DMS 273 treated with DMSO at 0.1 percent for 48 hours (cell line): ENCODE results near the gene KCNK4.

Experiments
- DNase-seq: peaks from one replicate; lab custom pipeline; 2025; lab: John Stamatoyannopoulos, UW

The KCNK4 gene

DNA sequence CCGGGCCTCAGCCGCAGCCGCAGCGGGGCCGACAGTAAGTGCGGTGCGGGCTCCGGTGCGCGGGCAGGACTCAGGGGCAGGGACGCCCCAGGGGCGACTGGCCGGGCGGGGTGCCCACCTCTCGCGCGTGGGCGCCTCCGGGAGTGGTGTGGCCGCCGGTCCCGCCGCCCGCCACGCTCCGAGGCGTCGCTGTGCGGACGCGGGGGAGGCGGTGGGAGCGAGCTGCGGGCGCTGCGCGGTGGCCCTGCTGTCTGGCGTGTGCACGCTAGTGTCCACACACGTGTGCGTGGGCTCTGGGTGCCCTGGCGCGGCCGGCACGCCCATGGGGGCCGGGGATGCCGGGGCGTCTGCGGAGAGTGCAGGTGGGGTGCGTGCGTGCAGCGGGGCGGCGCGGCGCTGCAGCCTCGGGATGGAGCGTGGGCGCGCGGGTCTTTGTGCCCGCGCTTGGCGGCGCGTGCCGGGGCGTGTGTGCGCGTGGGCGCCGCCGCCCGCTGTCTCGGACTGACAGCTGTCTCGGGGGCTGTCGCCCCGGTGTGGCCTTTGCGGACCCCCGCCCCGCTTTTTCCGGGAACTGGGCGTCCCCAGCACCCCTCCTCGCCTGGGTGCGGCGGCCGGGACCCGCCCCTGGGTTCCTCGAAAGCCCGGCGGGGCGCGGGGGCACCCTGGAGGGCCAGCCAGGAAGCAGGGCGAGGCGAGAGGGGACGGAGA lies 804 bp downstream of the KCNK4 start:
- no peak for DNase-seq

DNA sequence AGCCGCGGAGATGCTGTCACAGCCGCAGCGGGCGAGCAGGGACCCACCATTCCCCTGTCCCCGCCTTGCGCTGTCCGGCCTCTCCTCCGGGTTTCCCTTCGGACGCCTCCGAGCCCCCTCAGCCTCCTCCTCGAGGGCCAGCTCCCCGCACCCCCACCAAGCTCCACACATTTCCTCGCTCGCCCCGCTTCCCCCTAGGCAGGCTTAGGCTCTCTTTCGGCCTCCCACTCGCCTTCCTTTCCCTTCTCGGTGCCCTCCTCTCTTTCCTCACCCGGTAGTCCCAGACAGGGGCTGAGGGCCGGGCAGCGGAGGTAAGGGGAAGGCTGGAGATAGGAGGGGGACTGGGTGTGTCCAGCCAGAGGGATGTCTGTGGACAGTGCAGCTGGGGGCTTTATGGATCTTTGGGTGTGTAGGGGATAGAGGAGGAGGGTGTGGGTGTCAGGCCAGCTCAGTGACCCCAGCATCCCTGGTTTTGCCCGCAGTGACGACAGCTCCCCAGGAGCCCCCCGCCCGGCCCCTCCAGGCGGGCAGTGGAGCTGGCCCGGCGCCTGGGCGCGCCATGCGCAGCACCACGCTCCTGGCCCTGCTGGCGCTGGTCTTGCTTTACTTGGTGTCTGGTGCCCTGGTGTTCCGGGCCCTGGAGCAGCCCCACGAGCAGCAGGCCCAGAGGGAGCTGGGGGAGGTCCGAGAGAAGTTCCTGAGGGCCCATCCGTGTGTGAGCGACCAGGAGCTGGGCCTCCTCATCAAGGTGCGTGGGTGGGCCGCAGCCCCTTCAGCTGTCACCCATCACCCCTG lies 1.6 kb downstream of the KCNK4 start:
- DNase-seq: no peak

DNA sequence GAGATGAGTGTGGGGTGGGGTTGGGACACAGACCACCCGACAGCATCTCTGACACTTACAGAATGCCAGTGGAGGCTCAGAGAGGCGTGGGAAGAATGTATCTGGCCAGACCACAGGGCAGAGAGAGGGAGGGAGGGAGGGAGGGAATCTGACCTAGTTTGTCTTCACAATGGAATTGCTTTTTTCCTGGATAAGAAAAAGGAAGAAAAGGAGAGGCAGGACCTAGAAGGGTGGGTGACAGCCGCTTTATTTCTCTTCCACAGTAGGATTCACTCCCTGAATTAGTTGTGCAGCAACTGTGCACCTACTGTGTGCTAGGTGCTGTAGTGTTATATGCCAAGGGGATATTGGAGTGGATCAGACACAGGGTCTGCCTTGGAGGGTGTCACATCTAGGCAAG lies 3.7 kb downstream of the KCNK4 start:
- DNase-seq: no peak

DNA sequence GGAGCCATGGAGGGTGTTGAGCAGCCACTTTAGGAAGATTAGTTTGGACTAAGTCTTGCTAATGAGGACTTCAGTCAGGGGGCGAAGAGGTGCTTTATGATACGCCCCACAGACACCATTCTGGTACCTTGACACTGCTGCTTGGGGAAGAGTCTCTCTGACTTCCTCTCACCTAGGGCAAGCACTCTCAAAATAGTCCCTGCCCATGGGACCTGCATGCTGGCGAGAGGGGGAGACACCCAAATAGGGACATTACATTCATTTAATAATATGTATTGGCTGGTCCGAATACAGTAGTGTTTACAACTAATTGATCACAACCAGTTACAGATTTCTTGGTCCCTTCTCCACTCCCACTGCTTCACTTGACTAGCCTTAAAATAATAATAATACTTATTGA lies 4.7 kb downstream of the KCNK4 start:
- DNase-seq: no peak

DNA sequence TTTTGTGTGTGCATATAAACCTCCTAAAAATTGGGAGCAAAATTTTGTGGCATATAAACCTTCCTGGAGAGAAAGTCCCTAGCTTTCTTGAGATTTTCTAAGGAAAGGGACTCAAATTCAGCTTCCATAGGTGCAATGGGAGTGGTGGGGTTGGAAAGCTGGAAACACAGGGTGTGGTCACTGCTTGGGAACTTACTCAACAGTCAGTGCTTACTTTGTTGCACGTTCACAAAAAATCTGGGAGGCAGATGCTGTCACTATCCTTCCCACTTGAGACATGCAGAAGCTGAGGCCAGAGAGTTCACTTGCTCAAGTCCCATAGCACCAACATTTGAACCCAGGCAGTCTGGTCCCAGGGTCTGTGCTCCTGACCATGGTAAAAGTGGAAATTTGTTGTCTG lies 5.1 kb downstream of the KCNK4 start:
- DNase-seq: no peak

DNA sequence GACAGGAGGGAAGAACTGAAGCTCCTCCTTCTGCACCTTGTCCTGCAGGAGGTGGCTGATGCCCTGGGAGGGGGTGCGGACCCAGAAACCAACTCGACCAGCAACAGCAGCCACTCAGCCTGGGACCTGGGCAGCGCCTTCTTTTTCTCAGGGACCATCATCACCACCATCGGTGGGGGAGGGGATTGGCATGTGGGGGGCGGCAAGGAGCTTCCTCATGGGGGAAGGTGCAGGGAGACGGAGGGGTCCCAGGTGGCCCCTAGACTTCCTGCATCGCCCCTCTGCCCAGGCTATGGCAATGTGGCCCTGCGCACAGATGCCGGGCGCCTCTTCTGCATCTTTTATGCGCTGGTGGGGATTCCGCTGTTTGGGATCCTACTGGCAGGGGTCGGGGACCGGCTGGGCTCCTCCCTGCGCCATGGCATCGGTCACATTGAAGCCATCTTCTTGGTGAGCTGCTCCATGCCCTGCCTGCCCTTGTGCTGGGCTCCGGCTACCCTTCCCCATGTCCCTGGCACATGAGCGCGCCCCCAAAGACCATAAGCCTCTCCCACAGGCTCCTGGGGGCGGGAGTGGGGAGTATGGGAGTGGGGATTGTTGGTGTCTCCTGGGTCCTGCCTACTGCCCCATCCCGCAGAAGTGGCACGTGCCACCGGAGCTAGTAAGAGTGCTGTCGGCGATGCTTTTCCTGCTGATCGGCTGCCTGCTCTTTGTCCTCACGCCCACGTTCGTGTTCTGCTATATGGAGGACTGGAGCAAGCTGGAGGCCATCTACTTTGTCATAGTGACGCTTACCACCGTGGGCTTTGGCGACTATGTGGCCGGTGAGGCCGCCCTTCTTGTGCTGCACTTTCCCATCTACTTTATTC lies 6.0 kb downstream of the KCNK4 start:
- DNase-seq: no peak

DNA sequence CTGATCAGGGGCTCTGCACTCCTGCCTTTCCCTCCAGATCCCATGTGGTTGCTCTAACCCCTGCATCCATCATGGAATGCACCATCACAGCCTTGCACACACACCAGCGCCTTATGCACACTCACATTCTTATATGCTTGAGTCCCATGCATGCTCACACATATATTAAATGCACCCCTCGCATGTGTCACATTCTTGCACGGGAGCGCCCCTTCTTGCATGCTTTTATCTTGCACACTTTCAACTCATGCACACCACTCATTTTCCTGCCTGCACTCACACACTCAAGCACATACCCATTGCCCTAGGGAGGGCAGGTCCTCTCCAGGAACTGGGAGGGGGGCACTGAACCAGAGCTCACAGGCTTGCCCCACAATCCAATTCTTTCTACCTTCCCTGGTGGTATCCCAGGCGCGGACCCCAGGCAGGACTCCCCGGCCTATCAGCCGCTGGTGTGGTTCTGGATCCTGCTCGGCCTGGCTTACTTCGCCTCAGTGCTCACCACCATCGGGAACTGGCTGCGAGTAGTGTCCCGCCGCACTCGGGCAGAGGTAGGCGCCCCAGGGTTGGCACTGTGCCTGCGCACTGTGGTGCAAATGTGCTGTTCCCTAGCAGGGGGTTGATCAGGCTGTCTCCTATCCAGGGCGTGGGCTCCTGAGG lies 6.7 kb downstream of the KCNK4 start:
- no peak for DNase-seq

DNA sequence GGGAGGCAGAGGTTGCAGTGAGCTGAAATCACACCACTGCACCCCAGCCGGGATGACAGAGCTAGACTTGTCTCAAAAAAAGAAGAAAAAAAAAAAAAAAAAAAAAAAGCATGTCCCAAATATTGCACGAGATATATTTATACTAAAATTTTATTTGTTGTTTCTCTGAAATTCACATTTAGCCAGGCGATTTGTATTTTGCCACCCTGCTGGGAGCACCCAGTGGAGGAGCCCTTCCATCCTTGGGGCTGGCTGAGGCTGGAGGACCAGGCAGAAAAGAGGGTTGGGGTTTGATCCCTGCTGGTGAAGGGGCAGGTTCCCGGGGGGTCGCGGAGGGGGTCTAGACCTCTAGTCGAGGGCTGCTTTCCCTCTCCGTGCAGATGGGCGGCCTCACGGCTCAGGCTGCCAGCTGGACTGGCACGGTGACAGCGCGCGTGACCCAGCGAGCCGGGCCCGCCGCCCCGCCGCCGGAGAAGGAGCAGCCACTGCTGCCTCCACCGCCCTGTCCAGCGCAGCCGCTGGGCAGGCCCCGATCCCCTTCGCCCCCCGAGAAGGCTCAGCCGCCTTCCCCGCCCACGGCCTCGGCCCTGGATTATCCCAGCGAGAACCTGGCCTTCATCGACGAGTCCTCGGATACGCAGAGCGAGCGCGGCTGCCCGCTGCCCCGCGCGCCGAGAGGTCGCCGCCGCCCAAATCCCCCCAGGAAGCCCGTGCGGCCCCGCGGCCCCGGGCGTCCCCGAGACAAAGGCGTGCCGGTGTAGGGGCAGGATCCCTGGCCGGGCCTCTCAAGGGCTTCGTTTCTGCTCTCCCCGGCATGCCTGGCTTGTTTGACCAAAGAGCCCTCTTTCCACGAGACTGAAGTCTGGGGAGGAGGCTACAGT lies 8.1 kb downstream of the KCNK4 start:
- no peak for DNase-seq

DNA sequence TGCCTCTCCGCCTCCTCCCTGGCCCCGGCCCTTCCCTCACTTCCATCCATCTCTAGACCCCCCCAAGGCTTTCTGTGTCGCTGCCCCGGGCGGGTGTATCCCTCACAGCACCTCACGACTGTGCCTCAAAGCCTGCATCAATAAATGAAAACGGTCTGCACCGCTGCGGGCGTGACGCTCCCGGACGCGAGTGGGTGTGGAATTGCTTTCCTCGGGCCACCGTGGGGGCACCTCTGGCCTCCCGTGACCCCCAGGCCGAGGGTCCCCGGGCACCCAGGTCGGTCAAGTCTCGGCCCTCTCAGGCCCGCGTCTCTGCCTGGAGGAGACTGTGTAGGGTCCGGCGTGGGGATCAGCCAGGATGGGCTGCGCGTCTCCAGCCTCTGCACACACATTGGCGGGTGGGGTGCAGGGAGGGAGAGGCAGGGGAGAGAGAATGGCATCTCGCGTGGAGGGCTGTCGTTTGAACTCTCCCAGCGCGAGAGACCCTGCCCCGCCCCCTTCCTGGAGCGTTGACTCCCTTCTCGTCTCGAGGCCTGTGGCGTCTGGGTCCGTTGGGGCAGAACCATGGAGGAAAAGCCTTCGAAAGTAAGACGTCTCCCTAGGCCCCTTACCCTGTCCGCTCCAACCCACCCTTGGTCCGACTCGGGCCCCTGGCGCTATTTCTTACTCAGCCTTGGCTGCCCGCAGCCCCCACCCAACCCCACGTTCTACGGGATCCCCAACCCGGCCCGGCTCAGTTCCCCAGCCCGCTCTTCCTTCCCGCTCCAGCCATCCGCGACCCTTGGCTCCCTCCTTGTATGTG lies 8.9 kb downstream of the KCNK4 start, which contains the start of gene CATSPERZ:
CATSPERZ (plus strand) TSS at position 512 of the 802 bp plus-strand sequence; CDS start at position 565, 53 bp downstream.
- DNase-seq: no peak

DNA sequence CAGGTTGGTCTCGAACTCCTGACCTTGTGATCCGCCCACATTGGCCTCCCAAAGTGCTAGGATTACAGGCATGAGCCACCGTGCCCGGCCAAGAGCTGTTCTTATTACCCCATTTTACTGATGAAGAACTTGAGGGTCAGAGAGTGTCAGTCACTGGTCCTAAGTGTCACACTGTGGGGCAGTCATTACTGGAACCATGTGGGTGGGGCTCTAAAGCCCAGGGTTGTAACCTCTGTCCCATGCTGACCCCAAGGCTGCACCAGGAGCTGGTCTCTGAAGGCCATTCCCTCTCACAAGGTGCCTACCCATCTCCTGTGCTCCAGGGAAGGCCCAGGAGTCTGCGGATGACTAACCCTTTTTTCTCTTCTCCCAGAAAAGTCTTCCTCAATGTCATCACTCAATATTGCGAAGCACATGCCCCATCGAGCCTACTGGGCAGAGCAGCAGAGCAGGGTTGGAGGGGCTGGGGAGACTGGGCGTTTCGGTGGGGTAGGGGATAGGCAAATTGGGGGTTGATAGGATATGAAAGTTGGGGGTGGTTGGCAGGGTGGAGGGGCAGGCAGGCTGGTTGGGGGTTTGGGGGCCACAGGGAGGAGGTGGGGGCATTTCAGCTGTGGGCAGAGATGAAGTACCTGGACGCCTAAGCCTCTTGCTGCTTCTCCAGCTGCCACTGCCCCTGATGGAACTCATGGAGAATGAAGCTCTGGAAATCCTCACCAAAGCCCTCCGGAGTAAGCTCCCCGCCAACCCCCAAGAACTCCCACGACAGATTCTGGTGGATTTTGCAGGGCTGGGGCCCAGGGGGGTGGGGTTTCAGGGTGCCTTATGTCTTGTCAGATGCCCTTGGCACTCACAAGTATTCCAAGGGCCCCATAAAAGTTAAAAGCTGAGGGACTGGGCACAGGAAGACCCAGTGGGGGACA lies 12.3 kb downstream of the KCNK4 start:
- no peak for DNase-seq

DNA sequence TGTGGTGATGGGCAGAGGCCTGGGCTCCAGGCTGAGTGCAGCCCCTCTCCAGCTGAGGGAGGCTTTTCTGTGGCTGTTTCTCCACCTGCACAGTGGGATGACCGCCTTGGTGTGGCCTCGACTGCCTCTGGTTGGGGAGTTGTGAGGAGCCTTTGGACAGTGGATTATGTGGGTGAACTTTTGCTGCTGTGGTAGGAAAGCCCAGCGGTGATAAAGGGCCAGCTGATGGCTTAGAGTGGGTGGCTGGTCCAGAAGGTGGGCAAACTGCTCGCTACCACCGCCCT lies 12.9 kb downstream of the KCNK4 start:
- no peak for DNase-seq

DNA sequence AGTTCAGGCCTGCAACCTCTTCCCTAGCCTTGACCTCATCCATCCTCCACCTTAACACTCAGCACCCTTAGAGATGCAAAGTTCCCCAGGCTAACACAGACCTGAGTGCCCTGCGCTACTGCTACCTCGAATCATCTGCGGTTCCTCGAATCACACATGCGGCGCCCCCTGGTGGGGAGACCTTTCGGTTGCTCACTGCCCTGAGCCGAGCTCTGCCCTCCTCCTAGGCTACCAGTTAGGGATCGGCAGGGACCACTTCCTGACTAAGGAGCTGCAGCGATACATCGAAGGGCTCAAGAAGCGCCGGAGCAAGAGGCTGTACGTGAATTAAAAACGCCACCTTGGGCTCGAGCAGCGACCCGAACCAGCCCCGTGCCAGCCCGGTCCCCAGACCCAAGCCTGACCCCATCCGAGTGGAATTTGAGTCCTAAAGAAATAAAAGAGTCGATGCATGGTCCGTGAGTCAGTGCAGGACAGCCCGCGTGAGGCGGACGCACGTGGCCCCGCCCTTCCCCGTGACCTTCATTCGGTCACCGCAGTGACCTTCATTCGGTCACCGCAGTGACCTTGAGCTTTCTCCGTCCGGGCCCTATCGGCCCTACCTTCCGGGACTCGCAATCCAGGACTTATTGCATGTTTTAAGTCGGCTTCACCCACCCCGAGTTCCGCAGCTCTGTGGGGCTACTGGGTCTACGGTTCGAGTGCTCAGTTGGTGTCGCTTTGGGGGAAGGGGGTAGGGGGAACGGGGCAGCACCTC lies 13.4 kb downstream of the KCNK4 start:
- peak; percentile 56 for DNase-seq

DNA sequence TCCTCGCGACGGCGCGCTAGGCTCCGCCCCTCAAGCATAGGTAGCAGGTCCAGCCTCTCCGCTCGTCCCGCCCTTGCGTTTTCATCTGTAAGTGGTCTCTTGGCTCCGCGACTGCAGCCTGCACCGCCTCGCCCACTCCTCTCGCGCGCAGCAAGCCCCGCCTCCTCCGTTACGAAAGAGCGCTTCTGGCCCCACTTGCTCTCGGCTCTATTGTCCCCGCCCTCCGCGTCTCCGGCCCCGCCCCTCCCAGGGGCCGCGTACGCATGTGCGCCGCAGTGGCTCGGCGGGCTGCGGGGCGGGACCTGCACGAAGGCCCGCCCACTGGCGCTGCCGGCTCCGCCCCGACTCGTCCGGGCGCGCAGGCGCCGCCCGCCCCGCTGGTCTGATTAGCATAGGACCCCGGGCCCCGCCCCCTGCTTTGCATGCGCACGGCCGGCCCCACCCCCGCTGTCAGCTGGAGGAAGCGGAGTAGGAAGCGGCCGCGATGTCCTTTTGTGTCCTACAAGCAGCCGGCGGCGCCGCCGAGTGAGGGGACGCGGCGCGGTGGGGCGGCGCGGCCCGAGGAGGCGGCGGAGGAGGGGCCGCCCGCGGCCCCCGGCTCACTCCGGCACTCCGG lies 14.1 kb downstream of the KCNK4 start, which contains the start of gene ESRRA:
ESRRA (plus strand) TSS at position 450 of the 616 bp plus-strand sequence. CDS start 1,656 bp downstream, outside the sequence.
- peak; percentile 95 for DNase-seq

DNA sequence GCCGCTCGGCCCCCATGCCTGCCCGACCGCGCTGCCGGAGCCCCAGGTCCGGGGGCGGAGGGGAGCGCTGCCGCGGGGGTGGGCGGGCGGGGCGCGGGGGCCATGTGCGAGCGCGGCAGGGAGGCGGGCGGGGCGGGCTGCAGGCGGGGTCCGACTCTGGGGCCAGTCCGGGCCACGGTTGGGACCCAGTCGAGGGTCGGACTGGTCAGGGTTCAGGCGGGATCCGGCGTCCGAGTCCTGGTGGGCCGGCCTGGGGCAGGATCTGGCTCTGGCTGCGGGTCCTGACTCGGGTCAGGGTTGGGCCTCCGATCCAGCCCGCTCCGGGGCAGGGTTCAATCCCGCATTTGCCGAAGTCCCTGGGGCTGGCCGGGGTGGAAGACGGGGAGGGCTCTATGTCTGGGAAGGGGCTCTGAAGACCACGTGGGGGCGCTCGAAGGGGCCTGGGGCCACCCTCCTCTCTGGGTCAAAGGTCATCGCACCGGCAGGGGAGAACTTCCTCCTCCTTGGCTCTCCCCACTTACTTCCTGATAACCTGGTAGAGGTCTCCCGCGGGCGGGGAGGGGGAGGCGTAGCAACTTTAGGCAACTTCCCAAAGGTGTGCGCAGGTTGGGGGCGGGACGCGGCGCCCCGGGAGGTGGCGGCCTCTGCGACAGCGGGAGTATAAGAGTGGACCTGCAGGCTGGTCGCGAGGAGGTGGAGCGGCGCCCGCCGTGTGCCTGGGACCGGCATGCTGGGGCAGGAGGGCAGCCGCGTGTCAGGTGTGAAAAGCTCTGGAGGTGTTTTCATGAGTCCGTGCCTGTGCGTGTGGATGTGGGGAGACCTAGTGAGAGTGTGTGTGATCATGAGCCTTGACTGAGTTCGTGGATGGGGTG lies 14.8 kb downstream of the KCNK4 start:
- no peak for DNase-seq

DNA sequence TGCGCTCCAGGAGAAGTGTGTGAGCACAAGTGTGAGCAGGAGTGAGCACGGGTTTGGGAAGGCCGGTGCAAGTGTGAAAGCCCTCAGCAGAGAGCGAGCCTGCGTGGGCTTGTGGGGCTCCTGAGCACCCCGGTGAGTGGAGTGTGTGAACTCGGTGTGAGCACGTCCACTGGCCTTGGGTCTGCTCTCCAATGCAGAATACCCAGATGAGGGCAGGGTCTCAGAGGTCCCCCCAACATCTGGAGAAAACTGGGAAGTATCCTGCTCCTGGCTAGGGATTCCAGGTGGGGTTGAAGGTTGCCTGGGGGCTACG lies 15.4 kb downstream of the KCNK4 start:
- DNase-seq: no peak

DNA sequence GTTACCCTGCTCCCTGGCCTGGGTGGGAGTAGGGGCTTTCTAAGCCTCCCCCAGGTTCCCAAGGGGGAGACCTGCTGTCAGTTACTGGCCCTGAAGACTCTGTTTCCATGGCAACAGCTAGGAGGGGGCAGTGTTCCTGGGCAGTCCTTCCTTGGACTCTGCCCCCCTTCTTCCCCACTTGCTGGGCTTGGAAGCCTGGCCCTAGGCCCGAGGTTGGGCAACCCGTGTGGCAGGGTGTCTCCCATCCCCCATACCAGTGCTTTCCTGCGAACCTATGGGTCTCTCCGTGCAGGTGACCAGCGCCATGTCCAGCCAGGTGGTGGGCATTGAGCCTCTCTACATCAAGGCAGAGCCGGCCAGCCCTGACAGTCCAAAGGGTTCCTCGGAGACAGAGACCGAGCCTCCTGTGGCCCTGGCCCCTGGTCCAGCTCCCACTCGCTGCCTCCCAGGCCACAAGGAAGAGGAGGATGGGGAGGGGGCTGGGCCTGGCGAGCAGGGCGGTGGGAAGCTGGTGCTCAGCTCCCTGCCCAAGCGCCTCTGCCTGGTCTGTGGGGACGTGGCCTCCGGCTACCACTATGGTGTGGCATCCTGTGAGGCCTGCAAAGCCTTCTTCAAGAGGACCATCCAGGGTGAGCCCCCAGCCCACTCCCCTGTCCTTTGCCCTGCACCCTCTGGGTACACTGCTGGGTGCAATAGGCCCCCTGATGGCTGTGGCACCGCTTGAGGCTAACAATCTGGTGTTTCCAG lies 15.9 kb downstream of the KCNK4 start:
- DNase-seq: no peak
